ENCODE data around the gene KRTAP4-12. TPM values are rescaled to one million over a fixed set of nuclear protein-coding genes. Genes with fewer than 3 reads are reported as not detected.
A peak's percentile ranks its signal among the peaks of the same experiment; 100 is the strongest.
"Not testable (repeated sequence)": the region's sequence is repeated elsewhere in the genome, so short reads cannot be mapped to it uniquely, and the experiment has no call there.

The KRTAP4-12 gene
- total and polyA plus RNA-seq, 2 of the 13 experiments (the other 11 are each of a cell fraction or from before 2014, with no cell fraction given): not detected

DNA sequence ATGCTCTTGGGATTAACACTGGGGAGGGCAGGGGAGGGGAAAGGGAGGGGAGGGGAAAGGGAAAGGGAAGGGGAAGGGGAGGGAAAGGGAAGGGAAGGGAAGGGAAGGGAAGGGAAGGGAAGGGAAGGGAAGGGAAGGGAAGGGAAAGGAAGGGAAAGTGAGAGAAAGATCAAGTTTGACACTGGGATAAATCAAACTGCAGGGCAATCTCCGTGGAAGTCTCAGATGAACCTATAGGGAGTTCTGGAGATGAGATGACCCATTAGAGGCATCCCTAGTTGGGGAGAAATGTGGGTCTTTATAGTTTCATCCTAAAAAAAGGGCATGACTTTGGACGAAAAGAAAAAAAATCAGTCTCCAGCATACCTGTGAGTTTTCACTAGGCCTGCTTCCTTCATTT is 2.2 kb downstream of the KRTAP4-12 start (continued):
- TF ChIP-seq, protein P1, sequence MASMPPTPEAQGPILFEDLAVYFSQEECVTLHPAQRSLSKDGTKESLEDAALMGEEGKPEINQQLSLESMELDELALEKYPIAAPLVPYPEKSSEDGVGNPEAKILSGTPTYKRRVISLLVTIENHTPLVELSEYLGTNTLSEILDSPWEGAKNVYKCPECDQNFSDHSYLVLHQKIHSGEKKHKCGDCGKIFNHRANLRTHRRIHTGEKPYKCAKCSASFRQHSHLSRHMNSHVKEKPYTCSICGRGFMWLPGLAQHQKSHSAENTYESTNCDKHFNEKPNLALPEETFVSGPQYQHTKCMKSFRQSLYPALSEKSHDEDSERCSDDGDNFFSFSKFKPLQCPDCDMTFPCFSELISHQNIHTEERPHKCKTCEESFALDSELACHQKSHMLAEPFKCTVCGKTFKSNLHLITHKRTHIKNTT (CRISPR knock-in tag; IDR thresholded peaks at IDR 0.05): no peak
- TF ChIP-seq HBP1 (CRISPR knock-in tag; IDR thresholded peaks at IDR 0.05; ENCODE audit: low read depth) (no peak), SIN3B (IDR thresholded peaks at IDR 0.05; ENCODE audit: low read length) (no peak)

GRCh38 chr17:41119696-41120690 is 4.0 kb downstream of the KRTAP4-12 start:
- POLR2A ChIA-PET, ATAC-seq: not testable (repeated sequence)

More at GRCh38 chr17:41119696-41120690, 4.0 kb downstream of the KRTAP4-12 start:
- H4K20me1 ChIP-seq (ENCODE audit: insufficient read depth, low read length); H3K9me3 ChIP-seq (ENCODE audit: low read length); H3K27ac ChIP-seq (ENCODE audit: extremely low read length, insufficient read depth, low read length); H3K79me2 ChIP-seq (ENCODE audit: insufficient read depth, low read length); intact Hi-C loops (cut with micrococcal nuclease; ENCODE audit: unreplicated experiment); H3K36me3 ChIP-seq (replicated peaks in 1 of 2; ENCODE audit: control insufficient read depth in 1 of 2, insufficient read depth in 2 of 2, low read length in 2 of 2); H3K4me2 ChIP-seq (ENCODE audit: low read depth, low read length); FAIRE-seq; DNase-seq (ENCODE audit: low spot score); H3K4me3 ChIP-seq (replicated peaks in 1 of 3; ENCODE audit: insufficient read depth in 1 of 3, low read depth in 2 of 3, low read length in 3 of 3); H2AFZ ChIP-seq (ENCODE audit: low read length); BruUV-seq (replicated peaks); CTCF ChIA-PET (ENCODE audit: low intra/inter-chr PET ratio, low total read pairs); H3K9ac ChIP-seq (ENCODE audit: insufficient read depth, low read depth, low read length); in situ Hi-C loops (cut with HindIII; ENCODE audit: extremely low pct_ligation_motif_present, low pct_unique_long_range_greater_than_20kb); H3K4me1 ChIP-seq (ENCODE audit: insufficient read depth, low read length); H3K27me3 ChIP-seq (ENCODE audit: control insufficient read depth in 1 of 2, insufficient read depth in 2 of 2, low read length in 2 of 2): not testable (repeated sequence)
- 47% methylated on average over 11 of the region's 11 CpGs for WGBS (ENCODE audit: low lambda C conversion rate)
- TF ChIP-seq MAFK (conservative IDR thresholded peaks at IDR 0.05 in 1 of 2, IDR thresholded peaks at IDR 0.05 in 1 of 2; ENCODE audit: low read length in 2 of 2): 0 out of 4 replicates have a peak, but pooled peaks of 1 of the 2 experiments have one; percentile 0
